Measurements from ENCODE around the gene SIT1. TPM values are rescaled to one million over a fixed set of nuclear protein-coding genes. Genes with fewer than 3 reads are reported as not detected.

SIT1 gene
- polyA plus RNA-seq, 1 experiment, result not detected

GRCh38 chr9:35611230-35611797, 39.4 kb downstream of the SIT1 start:
- no peak for DNase-seq (ENCODE audit: low read depth)
- Histone ChIP-seq H3K36me3 (ENCODE audit: control insufficient read depth, insufficient read depth, low read length) (peaks cover 20% of the 10 kb centered on the region), H3K27me3 (ENCODE audit: control insufficient read depth, insufficient read depth, low read length) (peaks cover 7% of the 10 kb centered on the region), H3K4me3 (ENCODE audit: low read depth, low read length) (no peak overlapping the region)
- peak; percentile 82 for TF ChIP-seq CTCF (IDR thresholded peaks at IDR 0.05; ENCODE audit: insufficient read depth, low read depth, low read length)
- ChIA-PET CTCF (interaction anchor here (0.6 to 2.2 kb wide), 17 partner anchors 8 to 946 kb away, joined by 3 to 9 read pairs (median 3); partner anchors contain the start of gene ARHGEF39), POLR2A (interaction anchor here (0.5 kb wide), 1 partner anchor 120 kb away, joined by 3 read pairs; no protein-coding TSS in a partner anchor)

DNA sequence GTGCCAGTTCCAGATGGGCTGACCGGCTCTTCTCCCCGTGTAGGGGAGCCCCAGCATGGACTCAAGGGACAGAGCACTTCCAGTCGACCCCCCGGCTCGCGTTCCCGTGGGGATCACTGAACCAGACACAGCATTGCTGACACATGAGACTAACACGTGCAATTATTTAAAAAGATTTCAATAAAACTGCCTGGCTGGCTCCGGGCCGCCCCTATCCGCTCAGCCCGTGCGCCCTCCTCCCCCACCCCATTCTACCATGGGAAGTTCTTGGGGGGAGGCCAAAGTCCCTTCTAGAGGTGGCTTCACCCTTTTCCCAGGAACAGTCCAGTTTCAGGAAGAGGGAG, 40.9 kb downstream of the SIT1 start:
- ChIA-PET CTCF (interaction anchor here (1.7 to 2.2 kb wide), 2 partner anchors 19 to 129 kb away, joined by 4 to 7 read pairs; no protein-coding TSS in a partner anchor), POLR2A (no interaction called here)
- no peak for DNase-seq (ENCODE audit: low read depth)
- Histone ChIP-seq H3K36me3 (ENCODE audit: control insufficient read depth, insufficient read depth, low read length) (peaks cover 20% of the 10 kb centered on the region), H3K4me3 (ENCODE audit: low read depth, low read length) (no peak overlapping the region), H3K27me3 (ENCODE audit: control insufficient read depth, insufficient read depth, low read length) (peaks cover 1% of the 10 kb centered on the region)
- no peak for TF ChIP-seq CTCF (IDR thresholded peaks at IDR 0.05; ENCODE audit: insufficient read depth, low read depth, low read length)

GRCh38 chr9:35609001-35609819, 41.5 kb downstream of the SIT1 start:
- ChIA-PET CTCF (interaction anchor here (1.2 to 2.1 kb wide), 4 partner anchors 19 to 131 kb away, joined by 4 to 7 read pairs (median 4); no protein-coding TSS in a partner anchor), POLR2A (no interaction called here)
- DNase-seq (ENCODE audit: low read depth), result no peak
- H3K36me3 ChIP-seq (ENCODE audit: control insufficient read depth, insufficient read depth, low read length), result peaks cover 20% of the 10 kb centered on the region
- H3K27me3 ChIP-seq (ENCODE audit: control insufficient read depth, insufficient read depth, low read length), result no peaks in the 10 kb centered on the region
- H3K4me3 ChIP-seq (ENCODE audit: low read depth, low read length), result no peak overlapping the region
- no peak for TF ChIP-seq CTCF (IDR thresholded peaks at IDR 0.05; ENCODE audit: insufficient read depth, low read depth, low read length)

GRCh38 chr9:35608221-35608620, 42.5 kb downstream of the SIT1 start:
- Histone ChIP-seq H3K4me3 (ENCODE audit: low read depth, low read length) (no peak overlapping the region), H3K36me3 (ENCODE audit: control insufficient read depth, insufficient read depth, low read length) (peaks cover 20% of the 10 kb centered on the region), H3K27me3 (ENCODE audit: control insufficient read depth, insufficient read depth, low read length) (no peaks in the 10 kb centered on the region)
- POLR2A ChIA-PET, result no interaction called here
- no peak for TF ChIP-seq CTCF (IDR thresholded peaks at IDR 0.05; ENCODE audit: insufficient read depth, low read depth, low read length)
- DNase-seq (ENCODE audit: low read depth), result no peak
- CTCF ChIA-PET, result interaction anchor here (1.2 to 2.1 kb wide), 5 partner anchors 20 to 130 kb away, joined by 3 to 7 read pairs (median 4); partner anchors contain the start of genes CREB3 and TLN1

DNA sequence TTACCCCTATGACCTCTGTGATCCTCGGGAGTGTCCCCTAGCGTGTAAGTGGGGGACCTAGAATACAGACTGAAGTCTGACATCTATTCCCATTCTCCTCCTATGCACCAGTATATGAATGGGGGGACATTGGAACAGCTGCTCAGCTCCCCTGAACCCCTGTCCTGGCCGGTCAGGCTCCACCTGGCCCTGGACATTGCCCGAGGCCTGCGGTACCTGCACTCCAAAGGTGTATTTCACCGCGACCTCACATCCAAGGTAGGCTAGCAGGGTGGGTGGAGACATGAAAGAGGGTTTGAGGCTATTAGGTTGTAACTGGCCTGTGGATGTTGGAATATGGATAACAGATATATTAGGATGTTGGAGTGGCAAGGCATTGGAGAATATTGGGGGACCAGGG, 44.0 kb downstream of the SIT1 start:
- DNase-seq (ENCODE audit: low read depth), result no peak
- no peaks in the 10 kb centered on the region for H3K27me3 ChIP-seq (ENCODE audit: control insufficient read depth, insufficient read depth, low read length)
- POLR2A ChIA-PET, result no interaction called here
- no peak for TF ChIP-seq CTCF (IDR thresholded peaks at IDR 0.05; ENCODE audit: insufficient read depth, low read depth, low read length)
- H3K4me3 ChIP-seq (ENCODE audit: low read depth, low read length), result no peak overlapping the region
- CTCF ChIA-PET, result interaction anchor here (1.0 to 1.5 kb wide), 2 partner anchors 38 to 117 kb away, joined by 3 to 4 read pairs; partner anchors contain the start of gene RUSC2
- H3K36me3 ChIP-seq (ENCODE audit: control insufficient read depth, insufficient read depth, low read length), result peaks cover 20% of the 10 kb centered on the region
